Spleen (tissue), 7 donors: ENCODE data around the gene SYNE2.

ENCODE experiments used
- CTCF ChIP-seq, 11 experiments: fragments of 200-600 bp in 7 of 11; fragments of 450-650 bp in 4 of 11; sonication (generic) in 4 of 11; IDR thresholded peaks in 8 of 11; conservative IDR thresholded peaks in 3 of 11; 1 replicate in 7 of 11; 2 replicates in 4 of 11; pipeline versions ENCODE4 v1.4.0 to v1.8.0; 2016 to 2021; ENCODE audit warnings: antibody characterized with exemption in 11 of 11, inconsistent platforms in 4 of 11, mild to moderate bottlenecking in 1 of 11
- POLR2AphosphoS5 ChIP-seq, 3 donors: sonication (generic); formaldehyde crosslinking; IDR thresholded peaks; one replicate each; pipeline ENCODE4 v1.5.1; 2017; ENCODE audit warnings: antibody characterized with exemption in 3 of 3
- donor health status: DM: no; HTN: no; CAD: no; lungs with moderate emphysema.
- donor health status: DM: no; HTN: no; CAD: no.
- donor health status: DM: no; HTN: no; CAD: no.

DNA sequence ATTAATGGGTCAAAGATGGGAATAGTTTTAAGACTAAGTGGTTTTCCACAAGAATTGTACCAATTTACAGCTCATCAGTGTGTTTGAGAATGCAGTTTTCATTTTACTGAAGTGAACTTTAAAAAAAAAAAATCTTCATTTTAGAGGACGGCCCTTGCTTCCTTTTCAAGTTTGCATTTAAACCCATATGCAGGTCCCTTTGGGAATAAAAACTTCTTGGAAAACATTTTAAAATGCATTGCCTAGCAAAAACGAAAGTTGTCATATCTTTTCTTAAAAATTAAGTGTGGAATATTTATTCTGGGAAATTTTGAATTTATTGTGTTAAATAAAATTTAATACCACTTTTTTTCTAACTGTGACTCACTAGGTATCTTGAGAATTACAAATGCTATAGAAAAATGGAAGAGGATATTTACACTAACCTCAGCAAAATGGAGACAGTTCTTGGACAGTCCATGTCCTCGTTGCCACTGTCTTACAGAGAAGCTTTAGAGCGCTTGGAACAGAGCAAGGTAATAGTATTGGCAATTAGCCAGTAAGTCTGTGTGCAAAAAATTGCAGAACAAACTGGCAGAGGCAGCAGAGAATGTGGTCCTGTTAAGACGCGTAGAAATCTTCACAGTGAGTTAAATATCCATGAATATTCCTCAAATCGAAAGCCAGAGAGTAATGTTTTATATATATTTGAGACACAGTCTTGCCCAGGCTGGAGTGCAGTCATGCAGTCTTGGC lies 209.7 kb downstream of the SYNE2 start:
- TF ChIP-seq CTCF (IDR thresholded peaks at IDR 0.05 in 8 of 11, conservative IDR thresholded peaks at IDR 0.05 in 3 of 11): no peak
- TF ChIP-seq POLR2AphosphoS5 (IDR thresholded peaks at IDR 0.05): no peak
